T-helper 1 cell treated with Interleukin-12 subunit alpha and Interleukin-12 subunit beta and Interleukin-4 antibody, amounts not matched to agents 30 ng/mL and 1 ng/mL, for 36 hours (primary cell): ENCODE results near the gene SARDH. TPM values are rescaled to one million over a fixed set of nuclear protein-coding genes. Genes with fewer than 3 reads are reported as not detected.

Experiments used
- intact Hi-C: fragments of 100-400 bp; cut with micrococcal nuclease; formaldehyde crosslinking; loops from one replicate; pipeline ENCODE4 v1.15.1; 2024
- total RNA-seq: library from RNA; stranded (reverse); gene quantifications from 2 replicates; pipeline ENCODE4 v1.2.3, GENCODE V29; 2022

SARDH gene, protein sequence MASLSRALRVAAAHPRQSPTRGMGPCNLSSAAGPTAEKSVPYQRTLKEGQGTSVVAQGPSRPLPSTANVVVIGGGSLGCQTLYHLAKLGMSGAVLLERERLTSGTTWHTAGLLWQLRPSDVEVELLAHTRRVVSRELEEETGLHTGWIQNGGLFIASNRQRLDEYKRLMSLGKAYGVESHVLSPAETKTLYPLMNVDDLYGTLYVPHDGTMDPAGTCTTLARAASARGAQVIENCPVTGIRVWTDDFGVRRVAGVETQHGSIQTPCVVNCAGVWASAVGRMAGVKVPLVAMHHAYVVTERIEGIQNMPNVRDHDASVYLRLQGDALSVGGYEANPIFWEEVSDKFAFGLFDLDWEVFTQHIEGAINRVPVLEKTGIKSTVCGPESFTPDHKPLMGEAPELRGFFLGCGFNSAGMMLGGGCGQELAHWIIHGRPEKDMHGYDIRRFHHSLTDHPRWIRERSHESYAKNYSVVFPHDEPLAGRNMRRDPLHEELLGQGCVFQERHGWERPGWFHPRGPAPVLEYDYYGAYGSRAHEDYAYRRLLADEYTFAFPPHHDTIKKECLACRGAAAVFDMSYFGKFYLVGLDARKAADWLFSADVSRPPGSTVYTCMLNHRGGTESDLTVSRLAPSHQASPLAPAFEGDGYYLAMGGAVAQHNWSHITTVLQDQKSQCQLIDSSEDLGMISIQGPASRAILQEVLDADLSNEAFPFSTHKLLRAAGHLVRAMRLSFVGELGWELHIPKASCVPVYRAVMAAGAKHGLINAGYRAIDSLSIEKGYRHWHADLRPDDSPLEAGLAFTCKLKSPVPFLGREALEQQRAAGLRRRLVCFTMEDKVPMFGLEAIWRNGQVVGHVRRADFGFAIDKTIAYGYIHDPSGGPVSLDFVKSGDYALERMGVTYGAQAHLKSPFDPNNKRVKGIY
- 0.41 and 0.71 TPM in 2 replicates for total RNA-seq

DNA sequence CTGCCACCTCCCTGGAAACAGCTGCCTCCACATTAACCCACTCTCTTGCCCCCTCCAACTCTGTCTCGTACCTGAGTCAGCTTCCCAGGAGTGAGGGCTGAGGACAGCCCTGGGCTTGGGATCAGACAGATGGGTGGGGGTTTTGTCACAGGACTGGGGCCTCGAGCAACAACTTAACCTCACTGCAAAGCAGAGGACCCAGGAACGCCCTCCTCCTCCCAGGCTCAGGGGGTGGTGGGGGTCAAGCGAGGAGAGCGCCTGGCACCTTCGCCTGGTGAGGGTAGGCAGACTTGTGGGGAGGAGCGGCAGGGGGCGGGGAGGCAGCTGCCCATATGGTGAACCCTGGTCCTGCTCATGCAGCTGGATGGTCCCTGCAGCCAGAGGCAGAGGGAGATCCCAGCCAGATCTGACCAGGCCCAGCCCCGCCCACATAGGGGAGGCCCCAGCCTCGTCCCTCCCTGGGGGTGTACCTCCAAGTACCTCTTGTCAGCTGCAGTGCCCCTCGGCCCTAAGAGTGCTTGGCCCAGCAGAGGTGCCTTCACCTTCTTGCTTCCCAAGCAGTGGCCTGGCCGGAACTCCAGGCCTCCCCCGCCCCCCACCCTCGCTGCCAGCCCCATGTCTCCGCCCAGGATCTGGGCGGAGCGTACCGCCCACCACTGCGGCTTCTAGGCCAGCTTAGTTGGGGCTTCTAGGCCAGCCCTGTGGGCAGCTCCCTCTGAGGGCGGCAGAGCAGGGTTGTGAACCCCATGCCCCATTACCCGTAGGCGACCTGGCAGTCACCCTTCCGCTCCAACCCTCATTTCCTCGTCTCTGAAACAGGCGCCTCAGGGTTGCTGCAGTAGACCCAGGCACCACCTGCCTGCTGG lies at the start of gene SARDH:
Gene SARDH (minus strand): TSS at position 579 of the 866 bp plus-strand sequence. CDS start 4,179 bp downstream, outside the sequence.
- intact Hi-C loops, result no loop called here

DNA sequence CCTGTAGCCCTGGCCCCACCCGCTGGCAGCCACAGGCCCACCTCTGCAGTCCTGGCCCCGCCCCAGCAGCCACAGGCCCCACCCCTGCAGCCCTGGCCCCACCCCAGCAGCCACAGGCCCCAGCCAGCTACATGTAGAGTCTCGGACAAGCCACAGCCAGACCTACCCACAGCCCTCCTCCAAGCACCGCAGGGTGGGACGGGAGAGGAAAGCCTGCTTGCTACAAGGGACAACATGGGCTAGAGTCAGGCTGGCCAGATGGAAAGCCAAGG lies 49.5 kb upstream of the SARDH start:
- intact Hi-C loops, result no loop called here

DNA sequence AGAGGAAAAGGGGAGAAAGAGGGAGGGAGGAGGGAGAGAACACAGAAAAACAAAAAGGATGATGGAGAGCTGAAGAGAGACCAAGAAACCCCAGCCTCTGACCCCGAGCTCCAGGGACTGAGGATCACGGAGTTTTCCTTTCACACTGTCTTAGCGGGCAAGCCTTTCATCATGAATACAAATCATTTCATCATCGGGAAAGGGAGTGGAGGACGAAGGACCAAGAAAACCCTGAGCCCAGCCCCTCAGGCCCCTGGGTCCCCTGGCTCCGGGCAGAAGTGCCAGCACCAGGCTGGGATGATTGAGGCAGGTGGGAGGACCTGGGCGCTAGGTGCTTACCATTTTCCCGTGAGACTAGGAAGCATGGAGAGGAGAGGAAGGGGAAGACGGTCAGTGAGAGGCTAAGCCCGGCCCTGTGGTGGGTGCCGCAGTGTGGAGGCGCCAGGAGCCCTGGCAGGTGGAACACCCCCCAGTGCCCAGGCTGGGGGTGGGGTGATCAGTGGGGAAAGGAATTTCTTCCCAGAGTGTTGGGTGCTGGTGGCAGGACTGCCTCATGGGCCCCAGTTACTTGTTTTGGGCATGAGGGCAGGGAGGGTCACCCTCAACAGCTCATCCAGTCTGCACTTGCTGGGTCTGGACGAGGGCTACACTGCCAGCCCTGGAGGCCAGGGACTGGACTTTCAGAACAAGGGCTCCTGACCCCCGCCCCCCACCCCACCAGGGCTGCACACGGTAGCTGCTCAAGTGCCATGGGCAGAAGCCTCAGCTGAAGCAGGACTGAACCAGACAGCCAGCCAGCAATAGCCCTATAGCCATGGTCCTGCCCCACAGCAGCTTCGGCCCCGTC lies 49.0 kb upstream of the SARDH start:
- intact Hi-C loops, result no loop called here

DNA sequence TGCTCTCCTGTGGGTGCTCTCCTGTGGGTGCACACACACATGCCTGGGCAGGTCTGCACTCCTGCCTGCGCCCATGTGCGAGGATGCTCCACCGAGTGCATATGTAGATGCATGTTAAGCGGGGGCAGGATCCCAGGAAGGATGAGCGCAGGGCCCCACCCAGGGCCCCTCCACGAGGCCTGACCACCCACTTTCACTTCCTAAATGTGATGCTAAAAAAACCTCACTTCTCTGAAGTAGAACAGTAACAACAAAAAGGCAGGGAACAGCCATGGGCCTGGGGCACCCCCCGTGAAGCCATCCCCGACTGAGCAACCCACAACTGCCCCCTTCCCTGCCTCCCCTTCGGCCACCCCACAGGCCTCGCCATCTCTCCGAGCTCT lies 48.2 kb upstream of the SARDH start:
- intact Hi-C loops, result no loop called here

DNA sequence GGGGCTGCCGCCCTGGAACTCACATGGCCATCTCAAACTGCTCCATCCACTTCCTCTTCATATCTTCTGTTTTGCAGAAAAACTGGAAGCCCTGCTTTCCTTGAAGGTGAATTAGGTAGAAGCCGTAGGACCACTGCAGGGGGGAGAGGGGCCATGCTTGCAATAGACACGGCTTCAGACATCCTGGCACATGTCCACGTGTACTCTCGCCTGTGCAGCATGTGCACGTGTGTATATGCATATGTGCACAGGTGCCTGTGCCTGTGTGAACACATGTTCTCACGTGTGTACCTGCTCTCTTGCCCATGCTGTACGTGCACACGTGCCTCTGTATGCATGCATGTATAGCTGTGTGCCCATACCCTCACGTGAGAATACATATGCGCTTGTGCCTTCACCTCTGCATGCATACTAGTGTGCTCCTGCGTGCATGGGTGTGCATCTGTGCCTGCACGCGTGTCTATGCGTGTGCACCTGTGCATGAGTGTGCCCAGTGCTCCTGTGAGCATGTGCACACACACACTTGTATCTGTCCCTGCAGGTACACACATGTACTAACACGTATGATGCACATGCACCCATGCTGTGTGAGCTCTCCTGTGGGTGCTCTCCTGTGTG lies 47.7 kb upstream of the SARDH start:
- intact Hi-C loops, result no loop called here

DNA sequence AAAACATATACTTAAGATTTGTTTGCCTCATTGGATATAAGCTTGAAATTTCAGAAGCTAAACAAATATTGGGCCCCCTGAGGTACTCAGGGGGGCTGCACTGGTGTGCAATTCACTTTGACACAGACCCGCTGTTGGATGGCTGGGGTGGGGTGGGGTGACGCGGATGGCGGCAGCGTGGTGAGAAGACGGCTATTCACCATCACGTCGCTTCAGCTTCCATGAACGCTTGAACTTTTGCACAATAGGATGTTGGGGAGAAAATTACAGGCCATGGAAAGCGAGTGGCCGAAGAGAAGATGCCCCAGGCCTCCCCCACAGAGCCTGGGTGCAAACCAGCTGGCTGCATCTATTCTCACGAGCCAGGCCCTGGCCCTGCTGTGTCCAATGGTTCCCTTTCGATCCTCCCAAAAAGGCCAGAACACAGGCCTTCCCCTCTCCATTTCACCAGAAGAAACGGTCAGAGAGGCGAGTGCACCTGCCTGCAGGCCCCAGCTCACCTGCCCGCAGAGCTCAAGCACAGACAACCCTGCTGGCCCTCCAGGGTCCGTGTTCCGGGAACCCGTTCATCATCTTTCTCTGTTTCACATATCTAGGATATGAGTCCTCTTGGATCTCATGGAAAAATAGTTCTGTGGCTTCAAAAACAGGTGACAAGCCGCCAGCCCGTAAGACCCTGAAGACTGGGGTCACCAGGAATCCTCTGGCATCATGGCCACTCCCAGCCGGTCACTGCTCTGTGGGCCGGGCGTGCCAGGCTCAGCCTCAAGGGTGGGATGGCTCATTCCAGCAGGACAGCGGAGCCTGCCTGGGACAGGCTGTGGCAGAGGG lies 46.8 kb upstream of the SARDH start:
- intact Hi-C loops, result no loop called here

DNA sequence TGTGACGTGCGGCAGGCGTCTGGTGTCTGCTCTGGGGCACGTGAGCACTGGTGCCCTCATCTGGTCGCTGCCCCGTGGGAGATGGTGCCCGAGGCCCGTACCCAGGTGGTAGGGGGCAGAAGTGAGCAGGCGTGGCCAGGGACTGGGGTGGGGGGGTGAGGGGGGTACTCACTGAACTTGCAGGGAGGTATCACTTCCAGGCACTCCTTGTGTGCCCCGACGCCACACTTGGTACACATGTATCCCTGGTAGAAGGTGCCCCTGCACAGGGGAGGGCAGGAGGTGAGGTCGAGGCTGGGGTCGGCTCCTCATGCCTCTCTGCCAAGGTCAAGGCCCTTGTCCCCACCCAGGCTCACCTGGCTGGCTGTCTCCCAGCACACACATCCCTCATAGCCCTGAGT lies 45.2 kb upstream of the SARDH start:
- intact Hi-C loops, result no loop called here

DNA sequence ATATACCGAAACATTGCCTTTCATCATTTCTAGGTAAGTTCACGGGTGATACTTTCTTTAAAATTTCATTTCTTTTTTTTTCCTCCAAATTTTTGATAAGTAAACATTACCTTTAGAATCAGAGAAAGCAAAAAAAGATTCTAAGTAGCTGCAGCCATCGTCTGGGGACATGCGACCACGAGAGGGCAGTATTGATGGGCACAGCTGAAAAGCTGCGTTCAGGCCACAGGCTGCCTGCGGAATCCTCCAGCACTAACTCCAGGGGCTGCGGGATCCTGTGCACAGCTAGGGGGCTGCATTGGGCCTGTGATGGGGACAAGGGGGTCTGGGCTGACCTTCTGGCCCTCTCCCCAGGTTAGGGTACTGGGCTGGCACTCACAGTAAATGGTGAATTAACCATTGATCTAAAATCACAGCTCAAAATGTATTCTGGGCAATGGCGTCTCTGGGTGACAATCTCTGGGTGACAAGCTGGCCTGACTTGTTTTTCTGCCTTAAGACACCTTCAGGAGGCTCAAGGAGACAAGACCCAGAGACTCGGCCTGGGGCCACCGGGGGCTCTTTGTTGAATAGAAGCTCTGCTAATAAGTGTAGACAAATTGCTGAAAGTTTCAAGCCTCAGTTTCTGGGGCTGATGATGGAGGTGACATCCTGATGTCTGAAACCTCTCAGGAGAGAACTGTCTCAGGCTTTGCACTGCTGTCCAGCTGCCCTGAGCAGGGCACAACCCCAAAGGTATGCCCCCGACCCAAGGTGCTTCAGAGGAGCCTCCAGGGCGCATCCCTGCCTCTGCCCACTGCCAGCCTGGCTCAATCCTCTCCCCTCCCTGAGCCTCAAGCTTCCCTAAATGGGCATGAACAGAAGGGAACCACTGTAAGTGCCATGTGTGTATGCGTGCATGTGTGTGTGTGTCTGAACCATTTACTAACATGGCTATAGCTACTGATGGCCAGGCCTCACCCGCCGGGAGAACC lies 44.3 kb upstream of the SARDH start:
- intact Hi-C loops, result loop anchor here (1.0 kb wide), 2 partner anchors 212 to 317 kb away; no protein-coding TSS in a partner anchor

DNA sequence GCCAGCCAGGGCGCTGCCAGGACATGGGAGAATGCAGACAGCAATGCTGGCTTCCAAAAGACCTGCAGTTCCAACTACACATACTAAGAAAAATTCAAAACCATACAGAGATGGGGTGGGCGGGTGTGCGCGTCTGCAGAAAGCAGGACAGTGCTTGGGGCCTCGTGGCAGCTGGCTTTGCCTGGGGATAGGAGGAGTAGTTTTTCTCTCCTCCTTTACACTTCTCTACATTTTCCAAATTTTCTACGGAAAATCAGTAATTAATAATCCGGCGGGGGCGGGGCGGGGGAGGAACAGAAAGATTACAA lies 43.6 kb upstream of the SARDH start:
- intact Hi-C loops, result loop anchor here (1.0 kb wide), 2 partner anchors 213 to 318 kb away; no protein-coding TSS in a partner anchor

DNA sequence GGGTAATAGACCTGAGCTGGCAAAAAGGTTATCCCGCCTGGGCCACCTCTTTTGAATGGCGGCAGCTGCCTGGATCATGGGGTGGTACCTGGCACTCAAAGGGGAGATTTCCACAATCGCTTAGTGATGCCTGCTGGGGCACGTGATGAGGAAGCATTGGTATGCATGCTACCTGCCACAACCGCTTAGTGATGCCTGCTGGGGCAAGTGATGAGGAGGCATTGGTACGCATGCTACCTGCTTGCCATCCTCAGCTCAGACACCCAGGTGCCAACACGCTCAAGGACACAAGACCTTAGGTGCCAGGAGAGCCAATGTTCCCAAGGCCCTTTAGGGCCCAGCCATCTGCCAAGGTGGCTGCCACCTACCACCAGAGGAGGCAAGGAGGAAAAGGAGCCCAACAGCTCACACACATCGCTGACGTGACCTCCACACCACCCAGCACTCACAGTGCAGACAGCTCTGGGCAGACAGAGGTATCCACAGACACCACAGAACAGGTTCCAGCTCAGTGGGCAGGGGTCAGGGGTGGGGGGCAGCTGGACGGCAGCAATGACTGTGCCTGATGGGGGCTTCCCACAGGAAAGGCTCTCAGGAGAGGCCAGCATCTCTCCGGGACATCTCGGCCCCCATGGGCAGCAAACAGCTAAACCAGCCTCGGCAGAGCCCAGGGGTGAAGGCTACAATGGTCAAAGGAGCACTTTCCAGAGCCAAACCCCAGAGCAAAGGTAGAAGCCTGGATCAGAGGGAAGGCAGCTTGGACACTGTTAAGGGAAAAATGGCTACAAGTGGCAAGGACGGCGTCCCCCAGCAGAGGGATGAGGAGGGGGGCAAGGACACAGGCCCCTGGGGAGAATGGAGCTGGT lies 43.0 kb upstream of the SARDH start:
- intact Hi-C loops, result no loop called here

DNA sequence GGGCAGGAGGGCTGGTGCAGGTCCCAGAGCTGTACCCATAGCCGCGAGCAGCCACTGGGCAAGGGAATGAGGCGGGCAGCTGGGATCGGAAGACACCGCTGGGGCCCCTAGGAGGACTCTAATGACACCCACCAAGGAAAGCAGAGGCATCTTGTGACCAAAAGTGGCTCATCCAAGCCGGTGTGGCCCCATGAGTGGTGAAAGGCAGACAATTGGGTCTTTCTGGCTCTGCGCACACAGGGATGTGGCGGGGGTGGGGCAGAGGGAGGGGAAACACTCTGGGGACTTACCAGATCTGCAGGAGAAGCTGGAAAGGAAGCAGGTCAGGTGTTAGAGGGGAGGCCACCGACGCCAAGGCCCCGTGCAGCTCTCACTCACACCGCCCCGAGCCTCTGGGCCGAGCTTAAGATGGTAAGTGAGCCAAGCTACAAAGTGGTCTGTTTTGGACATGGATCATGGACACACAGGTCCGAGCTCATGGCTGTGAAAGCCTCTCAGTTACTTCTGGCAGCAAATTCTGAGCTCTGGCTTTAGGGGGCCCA lies 42.3 kb upstream of the SARDH start:
- intact Hi-C loops, result no loop called here

DNA sequence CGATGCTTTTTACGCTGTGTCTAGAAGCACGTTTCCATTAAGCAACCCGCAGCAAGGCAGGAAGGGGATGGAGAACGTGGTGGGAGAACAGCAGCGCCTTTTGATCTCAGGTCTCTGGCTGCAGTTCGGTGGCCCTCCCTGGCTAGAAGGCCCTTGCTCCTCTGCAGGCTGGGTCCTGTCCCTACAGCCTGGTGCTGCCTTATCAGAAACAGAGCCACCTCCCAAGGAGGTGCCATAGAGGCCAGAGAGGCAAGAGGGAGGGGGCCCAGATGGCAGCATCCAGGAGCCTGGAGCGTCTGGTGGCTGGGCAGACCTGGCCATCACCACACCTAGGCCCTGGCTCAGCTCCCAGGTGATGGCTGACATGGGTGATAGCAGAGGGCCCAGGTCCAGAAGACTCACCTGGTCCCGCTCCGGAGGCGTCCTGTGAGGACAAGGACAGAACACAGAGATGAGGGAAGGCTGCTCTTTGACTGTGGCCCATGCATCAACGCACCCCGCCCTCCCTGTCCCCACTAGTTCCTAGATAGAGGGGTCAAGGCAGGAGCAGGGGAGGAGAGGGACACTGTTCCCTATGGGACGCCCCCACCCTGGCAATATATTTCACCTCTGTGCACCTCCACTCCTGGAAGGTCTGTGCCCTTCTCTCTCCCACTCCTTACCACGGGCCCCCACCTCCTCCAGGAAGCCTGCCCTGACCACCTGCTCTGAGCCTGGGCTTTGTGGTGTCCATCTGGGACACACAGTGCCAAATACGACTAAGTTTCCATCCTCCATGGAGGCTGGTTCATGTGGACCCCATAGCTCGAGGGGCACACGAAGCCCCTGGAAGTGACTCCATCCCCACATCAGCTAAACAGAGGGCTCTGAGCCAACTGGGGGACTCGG lies 41.6 kb upstream of the SARDH start:
- intact Hi-C loops, result no loop called here

DNA sequence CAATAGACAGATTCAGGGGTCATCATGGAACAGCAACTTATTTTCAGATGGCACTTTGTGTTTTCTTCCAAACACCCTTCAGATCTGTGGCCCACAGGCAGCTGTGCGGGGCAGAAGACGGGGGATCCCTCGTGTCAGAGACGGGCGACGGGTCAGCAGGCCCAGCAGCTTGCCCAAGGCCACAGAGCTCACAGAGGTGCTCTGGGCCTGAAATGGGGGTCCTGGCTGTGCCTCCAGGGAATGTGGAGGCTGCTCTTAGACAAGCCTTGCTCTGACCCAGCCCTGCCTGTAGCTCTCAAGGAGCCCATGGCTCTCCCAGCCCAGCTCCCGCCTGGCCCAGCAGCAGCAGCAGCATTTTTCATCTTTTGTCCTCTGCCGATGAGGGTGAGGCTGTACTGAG lies 40.9 kb upstream of the SARDH start:
- intact Hi-C loops, result no loop called here

DNA sequence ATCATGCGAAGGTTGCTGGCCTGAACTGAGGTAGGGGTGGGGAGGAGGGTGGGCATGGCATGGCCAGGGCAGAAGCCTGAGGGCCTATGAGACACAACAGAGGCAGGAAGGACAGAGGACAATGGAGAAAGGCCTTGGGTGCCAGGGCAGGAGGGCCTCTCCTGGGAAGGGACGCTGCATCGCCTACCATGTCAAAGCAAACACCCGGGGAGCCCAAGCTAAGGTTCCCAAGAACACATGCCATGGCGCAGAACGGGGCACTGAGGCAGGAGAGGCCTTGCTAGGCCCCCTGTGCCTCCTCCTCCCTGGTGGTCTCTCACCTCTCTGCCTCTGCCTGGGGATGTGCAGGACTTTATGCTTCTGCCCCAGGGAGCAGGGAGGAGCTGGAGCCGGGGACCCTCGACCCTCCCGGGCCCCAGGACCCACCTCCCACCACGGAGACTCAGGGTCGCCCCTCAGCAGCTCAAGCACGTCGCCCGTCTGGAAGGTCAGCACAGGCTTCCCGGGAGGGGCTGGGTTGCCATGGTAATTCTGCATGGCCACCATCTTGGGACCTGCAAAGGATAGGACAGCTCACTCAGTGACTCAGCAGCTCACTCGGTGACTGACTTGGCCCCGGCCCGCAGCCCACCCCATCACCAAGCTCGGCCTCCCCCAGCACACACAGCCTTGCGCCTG lies 40.3 kb upstream of the SARDH start:
- intact Hi-C loops, result no loop called here

DNA sequence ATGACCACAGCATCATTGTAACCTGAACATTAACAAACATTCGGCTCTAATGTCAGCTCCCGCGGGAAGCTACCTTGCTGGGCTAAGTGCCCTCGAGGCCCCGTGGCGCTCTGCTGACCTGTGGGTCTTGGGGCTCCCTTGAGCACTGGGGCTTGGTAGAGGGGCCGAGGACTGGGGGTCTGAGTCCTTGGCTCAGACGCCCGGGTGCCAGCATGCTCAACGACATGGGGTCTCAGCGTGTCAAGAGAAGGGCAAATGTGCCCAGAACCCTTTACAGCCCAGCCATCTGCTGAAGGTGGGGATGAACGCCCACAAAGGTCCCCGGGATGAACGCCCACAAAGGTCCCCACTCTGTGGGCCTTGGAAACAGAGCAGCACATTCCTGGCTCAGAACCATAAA lies 39.7 kb upstream of the SARDH start:
- intact Hi-C loops, result no loop called here
